Measurements from ENCODE around the gene ADD1.

ADD1 gene

DNA sequence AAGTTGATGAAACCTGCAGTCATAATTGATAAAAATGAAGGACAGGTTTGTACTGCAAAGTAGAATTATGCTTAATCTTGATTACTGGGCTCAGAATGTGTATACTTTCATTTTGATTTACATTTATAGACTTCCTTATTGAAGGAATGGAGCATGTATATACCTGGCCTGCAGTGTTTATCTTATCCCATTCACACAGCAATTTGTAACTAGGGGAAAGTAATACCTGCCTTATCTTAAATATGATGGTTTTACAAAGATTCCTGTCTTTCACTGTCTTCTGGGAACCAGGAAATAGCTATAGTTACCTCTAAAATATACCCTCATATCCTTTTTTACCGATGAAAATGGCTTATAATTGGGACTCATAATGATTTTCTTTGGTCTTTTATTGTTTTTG lies 29.7 kb downstream of the ADD1 start:
- CTCF ChIA-PET: interaction anchor here (0.6 kb wide), 1 partner anchor 47 kb away, joined by 6 read pairs; no protein-coding TSS in a partner anchor
- H3K27ac ChIP-seq: no peak overlapping the region
- POLR2A ChIA-PET (ENCODE audit: low non-redundant PET): no interaction called here
- TF ChIP-seq, protein P1, sequence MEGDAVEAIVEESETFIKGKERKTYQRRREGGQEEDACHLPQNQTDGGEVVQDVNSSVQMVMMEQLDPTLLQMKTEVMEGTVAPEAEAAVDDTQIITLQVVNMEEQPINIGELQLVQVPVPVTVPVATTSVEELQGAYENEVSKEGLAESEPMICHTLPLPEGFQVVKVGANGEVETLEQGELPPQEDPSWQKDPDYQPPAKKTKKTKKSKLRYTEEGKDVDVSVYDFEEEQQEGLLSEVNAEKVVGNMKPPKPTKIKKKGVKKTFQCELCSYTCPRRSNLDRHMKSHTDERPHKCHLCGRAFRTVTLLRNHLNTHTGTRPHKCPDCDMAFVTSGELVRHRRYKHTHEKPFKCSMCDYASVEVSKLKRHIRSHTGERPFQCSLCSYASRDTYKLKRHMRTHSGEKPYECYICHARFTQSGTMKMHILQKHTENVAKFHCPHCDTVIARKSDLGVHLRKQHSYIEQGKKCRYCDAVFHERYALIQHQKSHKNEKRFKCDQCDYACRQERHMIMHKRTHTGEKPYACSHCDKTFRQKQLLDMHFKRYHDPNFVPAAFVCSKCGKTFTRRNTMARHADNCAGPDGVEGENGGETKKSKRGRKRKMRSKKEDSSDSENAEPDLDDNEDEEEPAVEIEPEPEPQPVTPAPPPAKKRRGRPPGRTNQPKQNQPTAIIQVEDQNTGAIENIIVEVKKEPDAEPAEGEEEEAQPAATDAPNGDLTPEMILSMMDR (conservative IDR thresholded peaks at IDR 0.05; ENCODE audit: low read depth): no peak
- no peak for DNase-seq (ENCODE audit: low spot score)

DNA sequence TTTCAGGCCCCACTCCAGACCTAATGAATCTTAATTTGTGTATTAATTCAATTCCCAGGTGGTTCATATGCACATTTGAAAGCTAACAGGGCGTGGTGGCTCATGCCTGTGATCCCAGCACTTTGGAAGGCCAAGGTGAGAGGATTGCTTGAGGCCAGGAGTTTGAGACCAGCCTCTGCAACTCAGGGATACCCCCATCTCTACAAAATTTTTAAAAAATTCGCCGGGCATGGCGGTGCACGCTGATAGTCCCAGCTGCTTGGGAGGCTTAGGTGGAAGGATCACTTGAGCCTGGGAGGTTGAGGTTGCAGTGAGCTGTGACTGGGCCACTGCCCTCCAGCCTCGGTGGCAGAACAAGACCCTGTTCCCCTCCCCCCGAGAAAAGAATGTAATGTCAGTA lies 31.2 kb downstream of the ADD1 start:
- DNase-seq (ENCODE audit: low spot score): no peak
- POLR2A ChIA-PET (ENCODE audit: low non-redundant PET): no interaction called here
- CTCF ChIA-PET: no interaction called here
- TF ChIP-seq, protein P1 (conservative IDR thresholded peaks at IDR 0.05; ENCODE audit: low read depth): no peak
- H3K27ac ChIP-seq: no peak overlapping the region

DNA sequence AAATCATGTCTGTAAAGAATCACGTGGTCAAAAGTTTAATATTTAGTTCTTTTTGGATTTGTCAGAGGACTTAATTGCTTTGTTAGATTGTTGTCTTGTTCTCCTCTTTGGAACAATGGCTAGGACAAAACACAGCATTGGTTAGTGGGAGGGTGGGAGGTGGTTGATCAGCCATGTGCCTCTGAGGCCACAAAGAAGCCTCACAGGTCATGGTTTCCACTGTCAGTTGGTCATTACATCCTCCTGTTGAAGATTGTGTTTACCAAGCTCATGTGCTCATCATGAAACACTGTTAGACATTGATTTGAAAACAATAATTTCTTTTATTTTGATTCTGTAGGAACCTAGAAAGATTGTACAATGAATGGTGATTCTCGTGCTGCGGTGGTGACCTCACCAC lies 31.9 kb downstream of the ADD1 start:
- DNase-seq (ENCODE audit: low spot score): no peak
- POLR2A ChIA-PET (ENCODE audit: low non-redundant PET): no interaction called here
- TF ChIP-seq, protein P1 (conservative IDR thresholded peaks at IDR 0.05; ENCODE audit: low read depth): no peak
- CTCF ChIA-PET: no interaction called here
- H3K27ac ChIP-seq: no peak overlapping the region

DNA sequence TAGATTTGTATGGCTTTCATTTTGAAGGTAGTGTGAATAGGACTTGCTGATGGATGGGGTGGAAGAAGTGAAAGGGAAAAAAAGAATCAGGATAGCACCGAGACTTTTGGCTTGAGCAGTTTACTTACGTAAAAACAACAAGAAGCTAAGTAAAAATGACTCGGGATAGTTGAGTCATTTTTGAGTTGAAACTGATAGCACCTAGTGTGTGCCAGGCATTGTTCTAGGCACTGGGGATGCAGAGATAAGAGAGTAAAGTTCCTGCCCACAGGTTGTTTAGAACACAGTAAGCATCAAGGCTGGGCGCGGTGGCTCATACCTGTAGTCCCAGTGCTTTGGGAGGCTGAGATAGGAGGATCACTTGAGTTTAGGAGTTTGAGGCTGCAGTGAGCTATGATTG lies 34.7 kb downstream of the ADD1 start:
- no peak for DNase-seq (ENCODE audit: low spot score)
- CTCF ChIA-PET: interaction anchor here (0.5 kb wide), 1 partner anchor 763 kb away, joined by 3 read pairs; no protein-coding TSS in a partner anchor
- H3K27ac ChIP-seq: no peak overlapping the region
- POLR2A ChIA-PET (ENCODE audit: low non-redundant PET): no interaction called here
- TF ChIP-seq, protein P1 (conservative IDR thresholded peaks at IDR 0.05; ENCODE audit: low read depth): no peak

DNA sequence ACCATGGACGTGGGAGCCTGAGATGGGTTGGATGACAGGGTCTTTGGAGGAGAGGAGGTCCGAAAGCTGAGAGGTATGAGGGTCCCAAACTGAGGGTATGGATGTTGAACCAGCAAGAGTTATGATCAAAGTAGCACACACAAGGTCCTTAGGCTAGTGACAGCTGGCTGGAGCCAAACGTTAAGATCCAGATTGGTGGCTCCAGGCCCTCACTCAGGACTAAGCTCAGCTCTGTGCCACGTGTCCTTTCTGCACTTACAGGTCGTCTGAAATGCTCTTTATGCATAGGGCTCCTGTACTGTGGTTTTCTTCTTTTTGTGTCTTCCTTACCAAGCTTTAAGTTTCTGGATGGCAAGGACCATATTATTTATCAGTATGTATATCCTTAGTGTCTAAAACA lies 35.4 kb downstream of the ADD1 start:
- CTCF ChIA-PET: interaction anchor here (0.7 to 0.9 kb wide), 2 partner anchors 81 to 430 kb away, joined by 3 to 5 read pairs; no protein-coding TSS in a partner anchor
- POLR2A ChIA-PET (ENCODE audit: low non-redundant PET): no interaction called here
- DNase-seq (ENCODE audit: low spot score): no peak
- TF ChIP-seq, protein P1 (conservative IDR thresholded peaks at IDR 0.05; ENCODE audit: low read depth): no peak
- H3K27ac ChIP-seq: no peak overlapping the region

DNA sequence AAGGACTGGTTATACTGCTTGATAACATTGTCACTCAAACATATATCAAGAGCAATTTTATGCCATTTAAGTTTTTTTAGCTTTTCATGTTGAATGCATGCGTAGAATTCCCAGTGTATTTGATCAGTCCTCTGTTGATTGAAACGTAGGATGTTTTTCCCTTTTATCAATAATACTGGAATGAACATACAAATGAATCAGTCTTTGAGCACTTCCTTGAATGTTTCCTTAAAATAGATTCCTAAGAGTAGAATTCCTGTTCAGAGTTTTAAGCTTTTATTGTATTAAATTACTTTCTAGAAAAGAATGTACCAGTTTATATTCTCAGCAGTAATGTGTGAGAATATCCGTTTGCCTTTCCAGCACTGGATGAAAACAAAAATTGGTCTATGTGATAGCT lies 37.8 kb downstream of the ADD1 start:
- DNase-seq (ENCODE audit: low spot score): no peak
- H3K27ac ChIP-seq: no peak overlapping the region
- POLR2A ChIA-PET (ENCODE audit: low non-redundant PET): no interaction called here
- CTCF ChIA-PET: no interaction called here
- TF ChIP-seq, protein P1 (conservative IDR thresholded peaks at IDR 0.05; ENCODE audit: low read depth): no peak

DNA sequence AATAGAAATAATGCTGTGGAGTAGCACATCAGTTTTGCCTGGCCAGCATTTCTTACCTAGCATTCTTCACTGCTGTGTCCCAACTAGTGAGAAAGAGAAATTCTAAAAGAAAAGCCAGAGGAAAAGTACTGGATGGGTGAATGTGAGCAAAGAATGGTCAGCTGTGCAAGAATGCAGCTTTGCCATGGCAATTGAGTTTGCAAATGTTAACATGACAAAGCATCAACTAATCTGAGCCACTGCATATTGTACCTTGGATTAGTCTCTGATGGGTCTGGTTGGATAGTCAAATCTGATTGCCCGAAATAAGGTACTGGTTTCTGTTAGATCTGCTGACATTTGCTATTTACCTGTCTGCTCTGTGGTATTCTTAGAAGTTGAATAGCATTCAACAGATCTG lies 38.7 kb downstream of the ADD1 start:
- CTCF ChIA-PET: no interaction called here
- POLR2A ChIA-PET (ENCODE audit: low non-redundant PET): no interaction called here
- H3K27ac ChIP-seq: no peak overlapping the region
- DNase-seq (ENCODE audit: low spot score): no peak
- TF ChIP-seq, protein P1 (conservative IDR thresholded peaks at IDR 0.05; ENCODE audit: low read depth): no peak

Data from RWPE1 (cell line).